Motor neuron (in vitro differentiated cells): Measurements from ENCODE around the gene KDM5B. TPM values are rescaled to one million over a fixed set of nuclear protein-coding genes. Genes with fewer than 3 reads are reported as not detected.

ENCODE experiments used
- ATAC-seq, 8 experiments: fragments of 200-7000 bp; cut with Tn5 transposase; replicated peaks in 6 of 8; 2 replicates each; pipeline ENCODE4 v1.8.0; 2021; ENCODE audit warnings: mild to moderate bottlenecking in 8 of 8, moderate library complexity in 8 of 8
- H3K27ac ChIP-seq, 2 donors: fragments of 250-450 bp; sonication (Bioruptor Pico); 2 replicates each; pipeline ENCODE4 v1.9.0; 2021; ENCODE audit warnings: antibody characterized with exemption in 2 of 2, mild to moderate bottlenecking in 2 of 2, moderate library complexity in 1 of 2
- H3K4me1 ChIP-seq, 2 donors: fragments of 250-450 bp; sonication (Bioruptor Pico); replicated peaks in 1 of 2; 2 replicates each; pipeline ENCODE4 v1.6.1; 2021; ENCODE audit warnings: antibody characterized with exemption in 2 of 2, mild to moderate bottlenecking in 2 of 2, moderate library complexity in 1 of 2
- H3K4me3 ChIP-seq, 5 donors: fragments of 250-450 bp; sonication (Bioruptor Pico); 2 replicates each; pipeline ENCODE4 v1.9.0; 2021; ENCODE audit warnings: antibody characterized with exemption in 5 of 5, mild to moderate bottlenecking in 5 of 5, moderate library complexity in 4 of 5
- WGBS, 10 experiments: fragments of 450-650 bp; shearing (Covaris generic); methylation state at CpG; one replicate each; pipeline ENCODE4 v1.0.0; 2022; 5-methylcytosine and 5-hydroxymethylcytosine counted together
- in situ Hi-C, 9 experiments: fragments of 400-800 bp; cut with MboI; loops; one replicate each; pipeline ENCODE4 v1.15.0; 2021; ENCODE audit warnings: low sequenced_read_pairs in 9 of 9, low pct_unique_long_range_greater_than_20kb in 2 of 9; ENCODE audit not compliant: unreplicated experiment in 9 of 9
- total RNA-seq, 8 experiments: library from RNA; unstranded; fragments of 300-600 nt; gene quantifications; 2 replicates each; pipeline versions ENCODE4 v1.2.3 to v1.2.4, GENCODE V29; 2022

KDM5B gene
- total RNA-seq, 8 experiments from 2014 or later = 49.0 to 191 (median 166) TPM

DNA sequence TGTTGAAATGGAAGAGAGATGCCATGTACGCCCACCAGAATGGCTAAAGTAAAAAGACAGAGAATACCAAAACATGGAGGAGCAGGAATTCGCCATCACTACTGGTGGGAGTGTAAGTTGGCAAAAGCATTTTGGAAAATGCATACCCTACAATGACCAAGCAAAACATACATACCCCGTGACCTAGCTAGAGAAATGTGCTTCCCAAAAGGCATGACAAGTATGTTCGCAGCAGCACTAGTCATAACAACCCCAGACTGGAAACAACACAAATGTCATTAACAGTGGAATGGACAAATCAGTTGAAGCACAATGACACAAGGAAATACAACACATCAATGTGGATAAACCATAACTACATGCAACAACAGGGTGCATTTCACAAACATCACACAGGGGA, 125.2 kb downstream of the KDM5B start:
- in situ Hi-C loops = no loop called here
- no peak for ATAC-seq
- 36 to 100% (median 72%) methylated on average over 1 to 4 of the region's 4 CpGs; no CpG with 5 or more reads in 1 of the 10 experiments for WGBS, 10 experiments
- Histone ChIP-seq H3K4me1 (peaks cover 37 to 47% of the 10 kb centered on the region in 2 donors), H3K4me3 (no peak overlapping the region), H3K27ac (no peak overlapping the region)

GRCh38 chr1:202682477-202682876, 125.7 kb downstream of the KDM5B start:
- peaks cover 31 to 42% of the 10 kb centered on the region in 2 donors for H3K4me1 ChIP-seq
- H3K4me3 ChIP-seq = no peak overlapping the region
- in situ Hi-C loops = no loop called here
- H3K27ac ChIP-seq = no peak overlapping the region
- WGBS, 10 experiments = 52 to 97% (median 92%) methylated on average over 4 to 9 of the region's 9 CpGs; no CpG with 5 or more reads in 4 of the 10 experiments
- no peak for ATAC-seq

- peak in 5 of 8 experiments; percentile 62 to 79 (median 76) for ATAC-seq
- in situ Hi-C loops = no loop called here
- WGBS, 10 experiments = 15 to 85% (median 68%) methylated on average over 2 to 8 of the region's 11 CpGs; no CpG with 5 or more reads in 2 of the 10 experiments
These were observed 126.3 kb downstream of the KDM5B start for GRCh38 chr1:202681736-202682420.

GRCh38 chr1:202680586-202681352, 127.5 kb downstream of the KDM5B start:
- Histone ChIP-seq H3K27ac (no peak overlapping the region), H3K4me3 (no peak overlapping the region), H3K4me1 (peaks cover 14 to 27% of the 10 kb centered on the region in 2 donors)
- in situ Hi-C loops = no loop called here
- no peak for ATAC-seq
- WGBS, 10 experiments = 83 to 100% (median 100%) methylated on average over 1 of the region's 2 CpGs; no CpG with 5 or more reads in 3 of the 10 experiments

More at GRCh38 chr1:202681736-202682420, 126.3 kb downstream of the KDM5B start:
- H3K4me3 ChIP-seq = no peak overlapping the region
- peaks cover 25 to 36% of the 10 kb centered on the region in 2 donors for H3K4me1 ChIP-seq
- peak overlapping the region in 1 of 2 donors; percentile 40 for H3K27ac ChIP-seq

DNA sequence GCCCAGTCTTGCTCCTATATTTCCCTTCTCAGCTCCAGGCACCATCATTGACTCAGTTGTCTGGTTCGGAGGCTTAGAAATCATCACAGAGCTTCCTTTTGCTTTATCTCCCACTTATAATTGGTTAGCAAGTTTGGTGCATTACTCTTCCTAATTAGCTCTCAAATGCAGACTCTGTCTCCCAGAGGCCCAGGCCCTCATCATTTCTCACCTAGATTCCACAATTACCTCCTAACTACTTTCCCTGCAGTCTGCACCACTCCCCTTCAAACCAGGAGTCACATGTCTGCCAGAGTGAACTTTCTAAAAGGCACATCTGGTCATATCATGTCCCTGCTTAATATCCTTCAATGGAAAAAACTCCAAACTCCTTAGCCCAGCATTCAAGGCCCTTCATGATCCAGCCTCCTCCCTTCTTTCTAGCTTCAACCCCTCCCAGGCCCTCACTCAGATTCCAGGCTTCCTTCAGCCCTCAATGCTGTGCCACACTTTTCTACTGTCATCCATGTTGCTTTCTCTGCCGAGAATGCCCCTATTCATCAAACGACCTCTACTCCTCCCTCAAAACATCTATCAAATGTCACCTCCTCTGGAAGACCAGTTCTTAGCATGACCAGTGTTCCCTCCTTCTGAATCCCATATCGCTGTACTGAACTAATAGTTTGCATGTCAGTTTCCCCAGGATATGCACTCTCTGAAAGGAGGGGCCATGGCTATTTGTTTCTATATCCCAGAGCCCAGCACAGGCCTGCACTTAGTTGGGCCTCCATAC, 128.6 kb downstream of the KDM5B start:
- ATAC-seq = peak in 3 of 8 experiments; percentile 44 to 61 (median 56)
- Histone ChIP-seq H3K4me1 (peaks cover 14 to 20% of the 10 kb centered on the region in 2 donors), H3K4me3 (no peak overlapping the region), H3K27ac (no peak overlapping the region)
- in situ Hi-C loops = no loop called here
- WGBS, 10 experiments = 7 to 80% (median 35%) methylated on average over 1 to 4 of the region's 4 CpGs

GRCh38 chr1:202677433-202677832, 130.8 kb downstream of the KDM5B start:
- no peak overlapping the region for H3K27ac ChIP-seq
- H3K4me1 ChIP-seq = peaks cover 14 to 38% of the 10 kb centered on the region in 2 donors
- ATAC-seq = no peak
- no peak overlapping the region for H3K4me3 ChIP-seq
- WGBS, 10 experiments = 33 to 100% (median 94%) methylated on average over 1 to 2 of the region's 2 CpGs; no CpG with 5 or more reads in 3 of the 10 experiments
- in situ Hi-C loops = no loop called here

Other genes with a start within 250 kb of the KDM5B start
- gene SYT2, start 98.0 kb downstream of the KDM5B start, total RNA-seq = 10 to 100 TPM in 2 of 8 experiments, 1 to 10 TPM in 4, under 1 TPM in 2; 0.29 to 23.5 (median 5.5) TPM
- 10 to 100 TPM in 1 of 8 experiments, 1 to 10 TPM in 7; 1.1 to 15.1 (median 4.4) TPM for gene PCAT6, start 2.5 kb upstream of the KDM5B start, total RNA-seq
- 10 to 100 TPM in 6 of 8 experiments, 1 to 10 TPM in 2; 8.1 to 16.3 (median 10.8) TPM for gene RABIF, start 80.7 kb upstream of the KDM5B start, total RNA-seq
- gene KLHL12, start 118.8 kb upstream of the KDM5B start, total RNA-seq = 10 to 100 TPM; 16.4 to 42.5 (median 31.9) TPM
- 10 to 100 TPM; 59.0 to 91.2 (median 67.8) TPM for gene ADIPOR1, start 149.9 kb upstream of the KDM5B start, total RNA-seq
- gene CYB5R1, start 158.8 kb upstream of the KDM5B start, total RNA-seq = 10 to 100 TPM; 33.6 to 90.0 (median 39.5) TPM
- 100 to 1,000 TPM in 1 of 8 experiments, 10 to 100 TPM in 7; 33.6 to 124 (median 62.1) TPM for gene TMEM183A, start 199.0 kb upstream of the KDM5B start, total RNA-seq
- 10 to 100 TPM in 4 of 8 experiments, 1 to 10 TPM in 4; 1.5 to 34.3 (median 10.7) TPM for gene PPFIA4, start 218.1 kb upstream of the KDM5B start, total RNA-seq